NT2/D1 (cell line): ENCODE data around the gene SPRY4.

Experiments used
- YY1 ChIP-seq: IDR thresholded peaks from 2 replicates; pipeline ENCODE4 v1.6.1; 2011; ENCODE audit not compliant: insufficient read length, insufficient read depth
- ZNF274 ChIP-seq: IDR thresholded peaks from 2 replicates; pipeline ENCODE4 v1.6.1; 2011; ENCODE audit warnings: mild to moderate bottlenecking, low read depth, low read length

GRCh38 chr5:142275496-142275895 is 49.3 kb downstream of the SPRY4 start:
- TF ChIP-seq ZNF274, result no peak
- no peak for TF ChIP-seq YY1
